ENCODE measurements around the gene DLGAP3.
"Not testable (repeated sequence)": the region's sequence is repeated elsewhere in the genome, so short reads cannot be mapped to it uniquely, and the experiment has no call there.

Gene DLGAP3, protein sequence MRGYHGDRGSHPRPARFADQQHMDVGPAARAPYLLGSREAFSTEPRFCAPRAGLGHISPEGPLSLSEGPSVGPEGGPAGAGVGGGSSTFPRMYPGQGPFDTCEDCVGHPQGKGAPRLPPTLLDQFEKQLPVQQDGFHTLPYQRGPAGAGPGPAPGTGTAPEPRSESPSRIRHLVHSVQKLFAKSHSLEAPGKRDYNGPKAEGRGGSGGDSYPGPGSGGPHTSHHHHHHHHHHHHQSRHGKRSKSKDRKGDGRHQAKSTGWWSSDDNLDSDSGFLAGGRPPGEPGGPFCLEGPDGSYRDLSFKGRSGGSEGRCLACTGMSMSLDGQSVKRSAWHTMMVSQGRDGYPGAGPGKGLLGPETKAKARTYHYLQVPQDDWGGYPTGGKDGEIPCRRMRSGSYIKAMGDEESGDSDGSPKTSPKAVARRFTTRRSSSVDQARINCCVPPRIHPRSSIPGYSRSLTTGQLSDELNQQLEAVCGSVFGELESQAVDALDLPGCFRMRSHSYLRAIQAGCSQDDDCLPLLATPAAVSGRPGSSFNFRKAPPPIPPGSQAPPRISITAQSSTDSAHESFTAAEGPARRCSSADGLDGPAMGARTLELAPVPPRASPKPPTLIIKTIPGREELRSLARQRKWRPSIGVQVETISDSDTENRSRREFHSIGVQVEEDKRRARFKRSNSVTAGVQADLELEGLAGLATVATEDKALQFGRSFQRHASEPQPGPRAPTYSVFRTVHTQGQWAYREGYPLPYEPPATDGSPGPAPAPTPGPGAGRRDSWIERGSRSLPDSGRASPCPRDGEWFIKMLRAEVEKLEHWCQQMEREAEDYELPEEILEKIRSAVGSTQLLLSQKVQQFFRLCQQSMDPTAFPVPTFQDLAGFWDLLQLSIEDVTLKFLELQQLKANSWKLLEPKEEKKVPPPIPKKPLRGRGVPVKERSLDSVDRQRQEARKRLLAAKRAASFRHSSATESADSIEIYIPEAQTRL

DNA sequence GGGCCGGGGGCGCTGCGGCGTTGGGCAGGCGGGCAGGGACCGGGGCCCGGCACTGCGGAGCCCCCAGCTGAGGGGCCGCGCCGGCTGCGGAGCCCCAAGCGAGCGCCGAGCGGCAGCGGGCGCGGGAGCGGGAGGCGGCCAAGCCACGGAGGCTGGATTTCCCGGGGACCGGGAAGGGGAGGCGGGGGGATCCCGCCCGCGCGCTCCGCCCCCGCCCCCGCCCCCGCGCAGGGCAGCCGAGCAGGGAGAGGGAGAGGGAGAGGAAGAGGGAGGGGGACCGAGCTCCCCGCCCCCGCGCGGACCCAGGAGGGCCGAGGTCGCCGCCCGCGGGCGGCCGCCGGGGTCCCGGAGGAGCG is at the start of gene DLGAP3:
Gene DLGAP3, minus strand, starts transcription at position 154 of the 356 bp plus-strand sequence. CDS start 24,267 bp downstream, outside the sequence.
- Histone ChIP-seq H3K4me3 (peak within 1 kb of the TSS in 6 of 7 experiments; percentile 10 to 39 (median 27)), H3K27ac (no peak within 1 kb of the TSS)

- Histone ChIP-seq H3K27ac (no peak overlapping the region), H3K4me3 (no peak overlapping the region)
These were observed 49.5 kb upstream of the DLGAP3 start for GRCh38 chr1:34978921-34979320.

- Histone ChIP-seq H3K4me3 (no peak overlapping the region), H3K27ac (no peak overlapping the region)
These were observed 48.4 kb upstream of the DLGAP3 start for GRCh38 chr1:34977858-34978257.

DNA sequence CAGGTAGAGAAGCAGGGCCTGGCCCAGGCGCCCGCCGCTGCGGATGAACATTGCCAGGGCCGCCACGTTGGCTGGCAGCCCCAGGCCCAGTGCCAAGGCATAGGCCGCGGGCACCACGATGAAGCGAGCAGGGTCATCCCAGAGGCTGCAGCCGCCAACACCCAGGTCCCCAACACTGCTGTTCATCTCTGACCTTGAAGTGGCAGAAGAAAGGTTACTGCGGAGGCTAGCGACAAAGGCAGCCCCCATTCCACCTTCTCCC is 47.7 kb upstream of the DLGAP3 start:
- Histone ChIP-seq H3K27ac (no peak overlapping the region), H3K4me3 (no peak overlapping the region)

DNA sequence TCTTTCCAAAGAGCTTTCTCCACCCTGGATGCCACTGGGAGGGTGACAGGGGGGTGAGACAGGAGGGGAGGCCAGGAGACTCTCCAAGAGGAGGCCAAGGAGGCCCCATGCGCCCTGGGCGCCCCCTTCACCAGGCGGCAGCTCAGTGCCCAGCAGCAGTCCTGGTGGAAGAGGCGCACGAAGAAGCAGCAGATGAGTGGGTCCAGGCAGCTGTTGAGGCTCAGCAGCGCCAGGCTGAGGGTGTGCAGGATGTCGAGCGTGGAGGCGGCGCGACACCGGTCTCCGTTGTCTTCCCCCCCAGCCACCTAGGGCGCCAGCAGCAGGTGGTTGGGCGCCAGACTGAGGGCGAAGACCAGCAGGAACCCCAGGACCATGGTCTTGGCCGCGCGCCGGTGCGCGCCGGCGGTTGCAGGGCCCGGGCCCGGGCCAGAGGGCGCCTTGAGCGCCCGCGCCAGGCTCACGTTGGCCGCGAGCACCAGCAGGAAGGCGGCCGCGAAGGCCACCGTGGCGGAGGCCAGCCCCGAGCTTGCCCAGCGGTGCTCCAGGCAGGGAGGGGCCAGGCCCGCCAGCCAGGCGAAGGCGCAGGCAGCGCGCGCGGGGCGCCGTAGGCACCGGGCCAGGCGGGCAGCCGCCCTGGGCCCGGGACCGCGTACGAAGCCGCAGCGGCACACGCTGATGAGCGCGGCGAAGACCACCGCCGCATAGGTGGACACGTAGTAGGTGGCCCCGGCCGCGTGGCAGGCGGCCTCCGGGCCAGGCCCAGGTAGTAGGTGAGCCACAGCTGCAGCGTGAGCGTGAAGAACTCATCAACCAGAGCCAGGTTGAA is 47.1 kb upstream of the DLGAP3 start:
- H3K27ac ChIP-seq: no peak overlapping the region
- no peak overlapping the region for H3K4me3 ChIP-seq

DNA sequence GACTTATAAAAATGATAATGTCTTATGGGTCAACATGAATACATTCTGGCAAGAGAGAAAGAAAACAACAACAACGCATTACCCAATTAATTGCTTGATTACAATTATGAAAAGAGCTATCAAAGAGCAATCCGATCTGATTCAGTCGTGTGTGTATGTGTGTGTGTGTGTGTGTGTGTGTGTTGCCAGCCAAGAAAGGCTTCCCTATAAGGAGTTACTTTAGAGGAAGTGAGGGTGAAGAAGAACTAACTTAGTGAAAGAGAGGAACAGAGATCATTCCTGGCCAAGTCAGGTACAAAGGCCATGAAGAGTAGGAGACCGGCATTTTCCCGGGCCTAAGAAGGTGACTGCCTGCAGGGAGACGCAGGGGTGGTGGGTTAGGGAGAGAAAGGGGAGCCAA is 46.3 kb upstream of the DLGAP3 start:
- Histone ChIP-seq H3K27ac (no peak overlapping the region), H3K4me3 (no peak overlapping the region)

- no peak overlapping the region for H3K27ac ChIP-seq
- no peak overlapping the region for H3K4me3 ChIP-seq
These were observed 45.9 kb upstream of the DLGAP3 start for GRCh38 chr1:34975338-34975737.

- no peak overlapping the region for H3K27ac ChIP-seq
- H3K4me3 ChIP-seq: no peak overlapping the region
These were observed 45.2 kb upstream of the DLGAP3 start for GRCh38 chr1:34974626-34975025.

GRCh38 chr1:34973326-34973725 is 43.9 kb upstream of the DLGAP3 start:
- H3K4me3 ChIP-seq: no peak overlapping the region

GRCh38 chr1:34970829-34971228 is 41.4 kb upstream of the DLGAP3 start:
- H3K4me3 ChIP-seq: no peak overlapping the region
- no peak overlapping the region for H3K27ac ChIP-seq

More at GRCh38 chr1:34973326-34973725, 43.9 kb upstream of the DLGAP3 start:
- no peak overlapping the region for H3K27ac ChIP-seq

DNA sequence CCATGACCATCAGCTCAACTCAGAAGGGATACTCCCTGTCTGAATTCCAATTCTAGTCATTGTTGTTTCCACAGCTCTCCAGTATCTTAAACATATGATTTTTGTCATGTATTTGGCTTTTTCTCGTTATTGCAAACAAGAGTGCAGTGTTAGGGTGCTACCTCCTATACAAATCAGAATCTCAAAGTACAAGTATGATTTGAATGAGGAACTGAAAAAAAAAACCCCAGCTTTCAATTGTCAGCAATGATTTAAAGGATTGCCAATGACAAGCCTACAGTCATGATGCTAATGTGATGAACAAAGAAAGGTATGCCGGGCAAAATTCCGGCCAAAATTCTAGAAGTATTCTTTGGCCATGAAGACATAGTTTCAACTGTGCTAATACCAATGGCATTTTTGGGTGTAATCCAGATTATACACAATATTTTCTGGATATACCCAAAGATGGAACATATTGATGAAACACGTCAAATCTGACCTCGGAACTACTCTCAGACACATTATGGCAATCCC is 40.8 kb upstream of the DLGAP3 start:
- Histone ChIP-seq H3K4me3 (no peak overlapping the region), H3K27ac (no peak overlapping the region)

- H3K4me3 ChIP-seq, H3K27ac ChIP-seq: not testable (repeated sequence)
These were observed 38.8 kb upstream of the DLGAP3 start for GRCh38 chr1:34968297-34968696.

DNA sequence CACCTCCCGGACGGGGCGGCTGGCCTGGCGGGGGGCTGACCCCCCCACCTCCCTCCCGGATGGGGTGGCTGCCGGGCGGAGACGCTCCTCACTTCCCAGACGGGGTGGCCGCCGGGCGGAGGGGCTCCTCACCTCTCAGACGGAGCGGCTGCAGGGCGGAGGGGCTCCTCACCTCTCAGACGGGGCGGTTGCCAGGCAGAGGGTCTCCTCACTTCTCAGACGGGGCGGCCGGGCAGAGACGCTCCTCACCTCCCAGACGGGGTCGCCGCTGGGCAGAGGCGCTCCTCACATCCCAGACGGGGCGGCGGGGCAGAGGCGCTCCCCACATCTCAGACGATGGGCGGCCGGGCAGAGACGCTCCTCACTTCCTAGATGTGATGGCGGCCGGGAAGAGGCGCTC is 38.2 kb upstream of the DLGAP3 start:
- not testable (repeated sequence) for H3K27ac ChIP-seq, H3K4me3 ChIP-seq

- Histone ChIP-seq H3K4me3 (no peak overlapping the region), H3K27ac (no peak overlapping the region)
These were observed 36.1 kb upstream of the DLGAP3 start for GRCh38 chr1:34965597-34965996.

DNA sequence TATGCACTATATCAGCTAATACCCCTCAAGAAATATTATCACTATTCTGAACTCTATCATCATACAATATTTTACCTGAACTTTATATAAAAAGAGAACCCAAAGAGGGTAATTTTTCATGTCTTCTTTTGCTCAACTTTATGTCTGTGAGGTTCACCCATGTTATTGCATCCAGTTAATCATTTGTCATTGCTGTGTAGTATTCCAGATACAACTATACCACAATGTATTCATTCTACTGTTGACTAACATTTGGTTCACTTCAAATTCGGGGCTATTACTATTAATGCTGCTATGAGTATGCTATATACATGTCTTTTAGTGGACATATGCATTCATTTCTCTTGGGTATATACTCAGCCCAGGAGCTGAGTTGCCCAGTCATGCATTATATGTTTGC is 21.0 kb upstream of the DLGAP3 start:
- Histone ChIP-seq H3K27ac (no peak overlapping the region), H3K4me3 (no peak overlapping the region)

DNA sequence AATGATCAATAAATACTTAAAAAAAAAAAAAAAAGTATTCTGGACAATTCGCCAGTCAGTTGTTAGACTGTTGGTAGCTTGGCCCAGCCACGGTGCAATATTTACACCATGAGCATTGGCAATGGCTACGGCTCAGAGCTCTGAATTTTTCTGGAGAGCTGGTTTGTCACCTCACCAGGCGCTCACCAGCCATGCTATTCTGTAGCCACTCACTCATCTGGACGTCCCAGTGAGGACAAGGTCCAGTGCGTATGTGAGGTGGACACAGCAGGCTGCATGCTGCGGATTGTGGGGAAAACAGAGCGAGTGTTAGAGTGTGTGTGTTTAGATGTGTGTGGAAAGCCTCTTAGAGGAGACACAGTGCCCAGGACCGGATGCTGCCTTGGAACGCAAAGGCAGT is 19.3 kb upstream of the DLGAP3 start:
- H3K27ac ChIP-seq, H3K4me3 ChIP-seq: not testable (repeated sequence)

DNA sequence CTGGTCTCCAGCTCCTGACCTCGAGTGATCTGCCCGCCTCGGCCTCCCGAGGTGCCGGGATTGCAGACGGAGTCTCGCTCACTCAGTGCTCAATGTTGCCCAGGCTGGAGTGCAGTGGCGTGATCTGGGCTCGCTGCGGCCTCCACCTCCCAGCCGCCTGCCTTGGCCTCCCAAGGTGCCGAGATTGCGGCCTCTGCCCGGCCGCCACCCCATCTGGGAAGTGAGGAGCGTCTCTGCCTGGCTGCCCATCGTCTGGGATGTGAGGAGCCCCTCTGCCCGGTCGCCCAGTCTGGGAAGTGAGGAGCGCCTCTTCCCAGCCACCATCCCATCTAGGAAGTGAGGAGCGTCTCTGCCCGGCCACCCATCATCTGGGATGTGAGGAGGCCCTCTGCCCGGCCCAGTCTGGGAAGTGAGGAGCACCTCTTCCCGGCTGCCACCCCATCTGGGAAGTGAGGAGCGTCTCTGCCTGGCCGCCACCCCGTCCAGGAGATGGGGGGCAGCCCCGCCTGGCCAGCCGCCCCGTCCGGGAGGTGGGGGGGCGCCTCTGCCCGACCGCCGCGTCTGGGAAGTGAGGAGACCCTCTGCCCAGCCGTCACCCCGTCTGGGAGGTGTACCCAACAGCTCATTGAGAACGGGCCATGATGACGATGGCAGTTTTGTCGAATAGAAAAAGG is 18.3 kb upstream of the DLGAP3 start:
- H3K27ac ChIP-seq, H3K4me3 ChIP-seq: not testable (repeated sequence)

- H3K4me3 ChIP-seq: no peak overlapping the region
These were observed 16.8 kb upstream of the DLGAP3 start for GRCh38 chr1:34946211-34946610.

GRCh38 chr1:34941798-34942197 is 12.3 kb upstream of the DLGAP3 start:
- not testable (repeated sequence) for H3K4me3 ChIP-seq, H3K27ac ChIP-seq

More at GRCh38 chr1:34946211-34946610, 16.8 kb upstream of the DLGAP3 start:
- H3K27ac ChIP-seq: no peak overlapping the region

All from skin epidermis (tissue), 12 donors.